ENCODE data around the gene SYNPO2L.
A peak's percentile ranks its signal among the peaks of the same experiment; 100 is the strongest.

Gene SYNPO2L

GRCh38 chr10:73649876-73650536 is 5.8 kb downstream of the SYNPO2L start:
- peak; percentile 82 for DNase-seq (ENCODE audit: low read depth)

GRCh38 chr10:73648975-73649829 is 6.6 kb downstream of the SYNPO2L start:
- DNase-seq (ENCODE audit: low read depth), result peak; percentile 70

GRCh38 chr10:73647875-73648651 is 7.8 kb downstream of the SYNPO2L start:
- no peak for DNase-seq (ENCODE audit: low read depth)

- DNase-seq (ENCODE audit: low read depth), result no peak
These were observed 8.5 kb downstream of the SYNPO2L start for GRCh38 chr10:73647211-73647874.

- no peak for DNase-seq (ENCODE audit: low read depth)
These were observed 9.2 kb downstream of the SYNPO2L start for GRCh38 chr10:73646598-73647041.

GRCh38 chr10:73645251-73645650 is 10.6 kb downstream of the SYNPO2L start:
- DNase-seq (ENCODE audit: low read depth), result no peak

- DNase-seq (ENCODE audit: low read depth), result no peak
These were observed 11.1 kb downstream of the SYNPO2L start for GRCh38 chr10:73644767-73645166.

GRCh38 chr10:73644015-73644743 is 11.7 kb downstream of the SYNPO2L start:
- DNase-seq (ENCODE audit: low read depth), result peak; percentile 77

- DNase-seq (ENCODE audit: low read depth), result no peak
These were observed 12.5 kb downstream of the SYNPO2L start for GRCh38 chr10:73643362-73643761.

- DNase-seq (ENCODE audit: low read depth), result peak; percentile 82
These were observed 14.3 kb downstream of the SYNPO2L start, which contains the start of gene MYOZ1 for GRCh38 chr10:73641328-73642060. MYOZ1 (minus strand) TSS chr10:73641474; CDS start chr10:73640017, 1,457 bp downstream.

GRCh38 chr10:73639286-73639685 is 16.5 kb downstream of the SYNPO2L start:
- DNase-seq (ENCODE audit: low read depth), result no peak

GRCh38 chr10:73635781-73636180 is 20.0 kb downstream of the SYNPO2L start:
- no peak for DNase-seq (ENCODE audit: low read depth)

- no peak for DNase-seq (ENCODE audit: low read depth)
These were observed 21.4 kb downstream of the SYNPO2L start for GRCh38 chr10:73634421-73634820.

GRCh38 chr10:73629165-73629564 is 26.7 kb downstream of the SYNPO2L start:
- no peak for DNase-seq (ENCODE audit: low read depth)

- no peak for DNase-seq (ENCODE audit: low read depth)
These were observed 27.4 kb downstream of the SYNPO2L start for GRCh38 chr10:73628405-73628804.

GRCh38 chr10:73627300-73627699 is 28.5 kb downstream of the SYNPO2L start:
- no peak for DNase-seq (ENCODE audit: low read depth)

- peak; percentile 98 for DNase-seq (ENCODE audit: low read depth)
These were observed 29.7 kb downstream of the SYNPO2L start for GRCh38 chr10:73625884-73626752.

- DNase-seq (ENCODE audit: low read depth), result peak; percentile 42
These were observed 30.6 kb downstream of the SYNPO2L start for GRCh38 chr10:73625004-73625883.

All from EH (cell line).